CD4-positive, alpha-beta T cell (primary cell): ENCODE data around the gene GNB2. TPM values are rescaled to one million over a fixed set of nuclear protein-coding genes. Genes with fewer than 3 reads are reported as not detected.

Source experiments
- ATAC-seq: fragments of 200-7000 bp; cut with Tn5 transposase; one replicate; pipeline ENCODE4 v1.10.0; 2022; ENCODE audit warnings: mild to moderate bottlenecking; ENCODE audit not compliant: poor library complexity
- CTCF ChIA-PET: fragments of 350-600 bp; sonication (Branson Sonifier 250); formaldehyde crosslinking; loops from one replicate; lab custom pipeline; 2021; ENCODE audit warnings: antibody characterized with exemption, inconsistent platforms; lab: Charles Lee
- POLR2A ChIA-PET: fragments of 350-600 bp; sonication (Branson Sonifier 250); formaldehyde crosslinking; loops from one replicate; lab custom pipeline; 2021; ENCODE audit warnings: antibody characterized with exemption, inconsistent platforms; lab: Charles Lee
- DNase-seq, 14 experiments: peaks; one replicate each; pipeline ENCODE4 v3.0.0-alpha.2; 2013 to 2020; ENCODE audit warnings: mixed read lengths in 2 of 14
- H3K27ac ChIP-seq, 2 donors: one replicate each; pipeline versions ENCODE4 v1.5.1 to v1.7.0; 2013; ENCODE audit warnings: low read length in 2 of 2, low read depth in 1 of 2, mild to moderate bottlenecking in 1 of 2
- H3K27me3 ChIP-seq, 2 experiments: 1 replicate in 1 of 2; 2 replicates in 1 of 2; pipeline versions ENCODE4 v1.6.1 to v1.7.0; 2013; ENCODE audit warnings: low read length in 2 of 2, control low read depth in 1 of 2, mild to moderate bottlenecking in 1 of 2, moderate library complexity in 1 of 2; ENCODE audit not compliant: insufficient read depth in 2 of 2, control insufficient read depth in 1 of 2
- H3K36me3 ChIP-seq: one replicate; pipeline ENCODE4 v1.6.1; 2013; ENCODE audit warnings: low read length, control low read depth; ENCODE audit not compliant: insufficient read depth
- H3K4me1 ChIP-seq: one replicate; pipeline ENCODE4 v1.6.1; 2013; ENCODE audit warnings: low read length, control low read depth; ENCODE audit not compliant: insufficient read depth
- H3K4me3 ChIP-seq: one replicate; pipeline ENCODE4 v1.5.1; 2013; ENCODE audit warnings: mild to moderate bottlenecking, low read length, moderate library complexity
- H3K9me3 ChIP-seq, 2 experiments: 1 replicate in 1 of 2; 2 replicates in 1 of 2; pipeline versions ENCODE4 v1.6.1 to v1.7.0; 2013; ENCODE audit warnings: low read length in 2 of 2, mild to moderate bottlenecking in 2 of 2, control low read depth in 1 of 2, moderate library complexity in 1 of 2; ENCODE audit not compliant: control insufficient read depth in 1 of 2, insufficient read depth in 1 of 2
- H3K27ac Mint-ChIP-seq: one replicate; pipeline ENCODE4 v1.8.0; 2020; ENCODE audit warnings: mixed read lengths
- H3K27me3 Mint-ChIP-seq: one replicate; pipeline ENCODE4 v1.8.0; 2021; ENCODE audit warnings: mixed read lengths
- H3K36me3 Mint-ChIP-seq: one replicate; pipeline ENCODE4 v1.8.0; 2021; ENCODE audit warnings: low read depth, mixed read lengths
- H3K4me1 Mint-ChIP-seq: one replicate; pipeline ENCODE4 v1.8.0; 2021; ENCODE audit warnings: low read depth, mixed read lengths
- H3K4me3 Mint-ChIP-seq: one replicate; pipeline ENCODE4 v1.8.0; 2020; ENCODE audit warnings: mild to moderate bottlenecking, mixed read lengths
- H3K9me3 Mint-ChIP-seq: one replicate; pipeline ENCODE4 v1.8.0; 2020; ENCODE audit warnings: mixed read lengths
- CTCF ChIP-seq: fragments of 200-600 bp; IDR thresholded peaks from one replicate; pipeline ENCODE4 v1.8.0; 2022; ENCODE audit warnings: antibody characterized with exemption, mild to moderate bottlenecking
- intact Hi-C, 2 experiments: fragments of 100-400 bp; cut with DNase I in 1 of 2; cut with micrococcal nuclease in 1 of 2; formaldehyde crosslinking; loops; one replicate each; pipeline versions ENCODE4 v1.15.1 to v1.9.0; 2023 to 2025; cut with DNase I, micrococcal nuclease
- total RNA-seq, 174 experiments: library from RNA in 2 of 174; stranded (reverse) in 2 of 174; gene quantifications; one replicate each; pipeline ENCODE4 v1.2.3 and lab custom pipeline; 2021 to 2026

Gene GNB2
- total RNA-seq, 2 experiments from 2014 or later: 87.8 to 91.9 TPM

- CTCF ChIA-PET: no interaction called here
- DNase-seq: no peak
Observed at GRCh38 chr7:100670074-100670473, 3.5 kb upstream of the GNB2 start.

GRCh38 chr7:100671353-100672327 is 1.9 kb upstream of the GNB2 start:
- Mint-ChIP-seq H3K4me3 (peak overlapping the region; percentile 90), H3K4me1 (peaks cover 9% of the 10 kb centered on the region), H3K36me3 (peaks cover 22% of the 10 kb centered on the region), H3K27ac (peak overlapping the region; percentile 92), H3K27me3 (no peaks in the 10 kb centered on the region), H3K9me3 (no peaks in the 10 kb centered on the region)
- no peak for ATAC-seq
- Histone ChIP-seq H3K4me3 (no peak overlapping the region), H3K9me3 (no peaks in the 10 kb centered on the region), H3K4me1 (peaks cover 24% of the 10 kb centered on the region), H3K36me3 (peaks cover 4% of the 10 kb centered on the region), H3K27me3 (no peaks in the 10 kb centered on the region), H3K27ac (no peak overlapping the region)
- no peak for DNase-seq
- ChIA-PET CTCF (interaction anchor here (0.7 to 1.6 kb wide), 2 partner anchors 39 to 191 kb away, joined by 3 to 4 read pairs; no protein-coding TSS in a partner anchor), POLR2A (interaction anchor here (0.5 to 1.6 kb wide), 3 partner anchors 18 to 85 kb away, joined by 3 to 17 read pairs (median 3); partner anchors contain the start of genes FBXO24, LRCH4 and MOSPD3)
- intact Hi-C loops: loop anchor here (2.0 to 5.0 kb wide), 5 partner anchors 35 to 234 kb away; partner anchors contain the start of gene PPP1R35 (in 1 of the 2)
- no peak for TF ChIP-seq CTCF

More at GRCh38 chr7:100670074-100670473, 3.5 kb upstream of the GNB2 start:
- no peak for TF ChIP-seq CTCF
- H3K27me3 Mint-ChIP-seq: no peaks in the 10 kb centered on the region
- no peak overlapping the region for H3K4me3 ChIP-seq
- no peak overlapping the region for H3K4me3 Mint-ChIP-seq
- H3K27me3 ChIP-seq: no peaks in the 10 kb centered on the region
- POLR2A ChIA-PET: interaction anchor here (0.9 to 1.0 kb wide), 2 partner anchors 36 to 83 kb away, joined by 3 read pairs; partner anchors contain the start of gene POP7
- intact Hi-C loops: loop anchor here (5.0 kb wide), 2 partner anchors 43 to 233 kb away; partner anchors contain the start of gene PPP1R35 (in 1 of the 2)
- H3K36me3 Mint-ChIP-seq: peaks cover 14% of the 10 kb centered on the region
- H3K27ac Mint-ChIP-seq: no peak overlapping the region
- H3K9me3 Mint-ChIP-seq: no peaks in the 10 kb centered on the region
- H3K9me3 ChIP-seq: no peaks in the 10 kb centered on the region
- no peak overlapping the region for H3K27ac ChIP-seq
- peaks cover 5% of the 10 kb centered on the region for H3K4me1 Mint-ChIP-seq
- H3K4me1 ChIP-seq: peaks cover 18% of the 10 kb centered on the region
- H3K36me3 ChIP-seq: no peaks in the 10 kb centered on the region
- no peak for ATAC-seq

GRCh38 chr7:100673942-100674410 is 436 bp downstream of the GNB2 start:
- Mint-ChIP-seq H3K27ac (peak overlapping the region; percentile 92), H3K4me1 (peaks cover 24% of the 10 kb centered on the region), H3K36me3 (peaks cover 40% of the 10 kb centered on the region), H3K4me3 (peak overlapping the region; percentile 99), H3K27me3 (no peaks in the 10 kb centered on the region), H3K9me3 (no peaks in the 10 kb centered on the region)
- DNase-seq (peak in 9 of 14 experiments; percentile 23 to 69 (median 38)), ATAC-seq (no peak)
- CTCF ChIA-PET: interaction anchor here (0.7 to 1.4 kb wide), 2 partner anchors 31 to 223 kb away, joined by 5 to 6 read pairs; no protein-coding TSS in a partner anchor
- POLR2A ChIA-PET: interaction anchor here (0.7 to 10.6 kb wide), 9 partner anchors 20 to 547 kb away, joined by 3 to 92 read pairs (median 6); partner anchors contain the start of genes FBXO24, GIGYF1, LRCH4 and MBLAC1
- Histone ChIP-seq H3K9me3 (no peaks in the 10 kb centered on the region), H3K4me1 (peaks cover 33% of the 10 kb centered on the region), H3K27me3 (no peaks in the 10 kb centered on the region), H3K27ac (peak overlapping the region; percentile 86 to 90), H3K36me3 (peaks cover 27% of the 10 kb centered on the region), H3K4me3 (peak overlapping the region; percentile 94)
- TF ChIP-seq CTCF: no peak
- intact Hi-C loops: loop anchor here (1.0 to 5.0 kb wide), 9 partner anchors 19 to 237 kb away; partner anchors contain the start of genes MOSPD3 (in 2 of the 2) and PPP1R35 (in 1 of the 2)
